GM19025 (cell line): Measurements from ENCODE around the gene CD8B2.
"Not testable (repeated sequence)": the region's sequence is repeated elsewhere in the genome, so short reads cannot be mapped to it uniquely, and the experiment has no call there.

ENCODE experiments used
- ATAC-seq: cut with Tn5 transposase; IDR thresholded peaks from one replicate; pipeline ENCODE4 v1.9.1; 2021; ENCODE audit warnings: mild to moderate bottlenecking, low read depth, moderate library complexity; ENCODE audit not compliant: unreplicated experiment

Gene CD8B2

DNA sequence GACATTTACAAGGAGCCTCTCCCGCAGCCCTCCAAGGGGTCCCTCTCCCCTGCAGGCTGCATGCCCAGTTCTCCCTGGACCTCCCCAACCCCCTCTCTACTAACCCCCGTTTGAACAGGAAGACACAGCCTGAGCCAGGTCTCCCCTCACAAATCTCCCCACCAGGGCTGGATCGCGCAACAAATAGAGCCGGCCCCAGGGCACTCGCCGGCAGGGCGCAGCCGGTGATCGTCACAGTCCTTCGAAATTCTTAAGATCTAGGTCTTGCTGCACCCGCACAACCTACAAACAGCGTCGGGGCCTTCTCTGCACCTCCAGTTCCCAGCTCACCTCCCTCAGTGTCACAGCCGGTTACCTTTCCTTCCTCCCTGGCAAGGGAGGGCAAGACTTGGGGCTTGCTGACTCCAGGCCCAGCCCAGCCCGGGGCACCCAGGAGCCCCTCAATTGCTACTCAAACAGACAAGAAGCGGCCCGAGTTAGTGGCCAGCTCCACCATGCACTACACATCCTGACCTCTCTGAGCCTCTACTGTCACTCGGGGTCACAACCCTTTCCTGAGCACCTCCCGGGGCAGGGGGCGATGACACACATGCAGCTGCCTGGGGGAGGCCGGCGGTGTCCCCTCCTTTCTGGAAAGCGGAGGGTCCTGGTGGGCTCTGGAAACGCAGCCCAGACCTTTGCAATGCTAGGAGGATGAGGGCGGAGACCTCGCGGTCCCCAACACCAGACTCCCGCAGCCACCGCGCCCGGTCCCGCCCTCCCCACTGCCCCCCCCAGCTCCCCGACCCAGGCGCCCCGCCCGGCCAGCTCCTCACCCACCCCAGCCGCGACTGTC is at the start of gene CD8B2:
CD8B2 (plus strand) TSS at position 814 of the 835 bp plus-strand sequence. CDS start 63 bp downstream, outside the sequence.
- not testable (repeated sequence) for ATAC-seq

DNA sequence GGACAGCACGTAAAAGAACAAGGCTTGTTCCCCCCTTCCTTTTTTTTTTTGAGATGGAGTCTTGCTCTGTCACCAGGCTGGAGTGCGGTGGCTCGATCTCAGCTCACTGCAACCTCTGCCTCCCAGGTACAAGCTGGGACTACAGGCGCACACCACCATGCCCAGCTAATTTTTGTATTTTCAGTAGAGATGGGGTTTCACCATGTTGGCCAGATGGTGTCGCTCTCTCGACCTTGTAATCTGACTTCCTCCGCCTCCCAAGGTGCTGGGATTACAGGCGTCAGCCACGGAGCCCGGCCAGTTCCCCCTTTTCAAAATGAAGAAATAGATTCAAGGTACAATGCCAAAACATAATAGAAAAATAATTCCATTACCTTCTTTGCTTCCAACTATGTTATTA is 25.3 kb upstream of the CD8B2 start:
- not testable (repeated sequence) for ATAC-seq

DNA sequence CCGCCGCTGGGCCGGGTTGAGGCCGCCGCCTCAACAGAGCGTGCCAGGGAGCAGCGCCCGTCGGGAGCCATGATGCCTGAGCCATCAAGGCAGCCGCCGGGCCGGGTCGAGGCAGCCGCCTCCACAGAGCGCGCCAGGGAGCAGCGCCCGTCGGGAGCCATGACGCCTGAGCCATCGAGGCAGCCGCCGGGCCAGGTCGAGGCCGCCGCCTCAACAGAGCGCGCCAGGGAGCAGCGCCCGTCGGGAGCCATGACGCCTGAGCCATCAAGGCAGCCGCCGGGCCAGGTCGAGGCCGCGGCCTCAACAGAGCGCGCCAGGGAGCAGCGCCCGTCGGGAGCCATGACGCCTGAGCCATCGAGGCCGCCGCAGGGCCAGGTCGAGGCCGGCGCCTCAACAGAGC is 19.6 kb upstream of the CD8B2 start:
- not testable (repeated sequence) for ATAC-seq

DNA sequence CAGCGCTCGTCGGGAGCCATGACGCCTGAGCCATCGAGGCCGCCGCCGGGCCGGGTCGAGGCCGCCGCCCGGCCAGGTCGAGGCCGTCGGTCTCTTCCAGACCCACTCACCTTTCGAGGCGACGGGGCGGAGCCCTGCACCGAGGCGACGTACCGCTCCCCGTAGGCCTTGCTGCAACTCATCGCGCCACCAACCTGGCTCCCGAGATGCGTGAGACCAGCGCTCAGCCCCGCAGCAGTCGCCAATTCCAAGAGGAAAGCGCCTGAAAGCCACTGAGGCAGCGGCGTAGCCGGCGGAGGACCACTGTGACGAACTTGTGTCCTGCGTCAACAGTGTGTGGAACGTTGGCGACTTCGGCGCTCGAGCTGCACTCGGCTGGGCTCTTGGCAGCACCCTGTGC is 19.1 kb upstream of the CD8B2 start, which contains the start of gene RGPD3:
RGPD3 (minus strand) TSS at position 307 of the 400 bp plus-strand sequence; CDS start at position 182, 125 bp downstream.
- not testable (repeated sequence) for ATAC-seq

DNA sequence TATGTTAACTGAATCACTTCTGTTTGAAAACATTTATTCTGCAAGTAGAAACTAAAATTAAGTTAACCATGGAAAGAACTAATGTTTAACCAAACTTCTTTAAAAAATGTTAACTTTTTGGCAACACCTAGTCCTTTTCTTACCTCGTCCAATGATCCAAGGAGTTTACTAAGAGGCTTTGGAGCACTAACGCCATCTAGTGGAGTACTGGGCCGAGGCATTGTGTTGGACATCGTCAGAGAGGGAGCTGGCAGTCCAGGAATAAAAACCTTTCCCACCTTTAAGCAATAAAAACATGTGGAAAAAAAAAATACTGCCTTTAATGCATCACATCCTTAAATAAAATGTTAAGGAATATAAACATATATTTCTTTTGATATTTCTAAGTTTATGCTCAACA is 16.5 kb upstream of the CD8B2 start:
- ATAC-seq = not testable (repeated sequence)

DNA sequence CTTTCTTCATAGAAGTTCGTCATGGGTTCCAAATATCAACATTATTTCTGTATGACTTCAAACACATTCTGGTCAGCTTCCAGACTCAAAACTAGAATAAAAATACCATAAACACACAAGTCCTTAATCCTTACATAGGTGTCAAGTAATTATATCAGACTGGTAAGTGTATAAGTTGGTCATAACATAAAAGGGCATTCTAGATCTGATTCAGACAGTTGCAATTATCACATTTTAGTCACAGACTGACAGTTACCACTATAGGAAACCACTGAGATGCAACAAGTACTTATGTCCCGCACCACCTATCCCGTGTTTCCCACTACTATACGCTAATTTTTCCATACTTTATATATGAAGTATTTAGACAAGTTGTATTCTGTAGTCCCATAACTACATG is 9.5 kb upstream of the CD8B2 start:
- ATAC-seq = not testable (repeated sequence)

DNA sequence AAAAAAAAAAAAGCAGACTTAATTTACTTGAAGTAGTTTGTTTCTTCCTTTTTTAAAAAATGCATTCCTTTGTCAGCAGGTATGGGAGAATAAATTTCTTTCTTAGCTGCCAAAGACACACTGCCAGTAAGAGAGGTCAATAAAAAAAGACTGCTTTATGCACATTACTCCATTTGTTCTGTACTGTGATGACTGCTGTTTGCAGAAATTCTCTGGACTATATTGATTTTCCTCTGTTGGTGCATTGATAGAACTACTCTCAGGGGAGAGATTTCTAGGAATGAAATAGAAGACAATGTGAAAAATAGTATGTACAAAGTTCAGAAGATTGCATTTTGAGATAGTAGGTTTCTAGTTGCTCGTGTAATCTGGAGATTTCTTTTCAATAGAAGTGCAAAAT is 7.6 kb upstream of the CD8B2 start:
- ATAC-seq = not testable (repeated sequence)

DNA sequence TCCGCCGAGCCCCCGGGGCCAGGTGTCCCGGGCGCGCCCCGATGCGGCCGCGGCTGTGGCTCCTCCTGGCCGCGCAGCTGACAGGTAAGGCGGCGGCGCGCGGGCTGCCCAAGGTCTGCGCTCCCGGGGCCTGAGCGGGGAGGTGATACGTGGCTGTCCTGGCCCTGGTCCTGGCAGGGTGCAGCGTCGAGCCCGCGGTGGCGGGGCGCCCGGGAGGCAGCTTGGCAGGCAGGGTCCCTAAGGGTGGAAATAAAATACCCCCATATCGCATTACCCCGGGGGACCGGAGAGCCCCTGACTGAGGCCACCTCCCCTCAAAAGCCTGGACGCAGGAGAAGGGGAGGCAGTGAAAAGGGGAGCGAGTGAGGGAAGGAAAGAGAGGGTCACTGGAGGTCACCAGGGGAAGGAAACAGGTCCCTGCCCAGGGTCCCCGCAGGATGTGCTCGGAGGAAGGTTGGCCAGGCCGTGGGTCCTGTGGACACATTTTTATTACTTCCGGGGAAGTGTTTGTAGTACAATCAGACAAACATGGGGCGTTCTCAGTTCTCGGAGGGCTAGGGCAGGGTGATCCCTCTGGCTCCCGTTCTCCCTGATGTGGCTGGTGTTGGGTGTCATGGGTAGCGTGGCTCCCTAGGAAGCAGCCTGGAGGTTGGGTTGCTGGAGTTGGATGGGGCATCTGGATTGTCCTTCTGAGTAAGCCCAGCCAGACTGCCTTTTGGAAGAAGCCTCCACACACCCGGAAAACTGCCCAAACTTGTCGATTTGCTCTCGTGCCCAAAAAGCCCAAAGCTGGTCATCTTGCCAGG is 425 bp downstream of the CD8B2 start:
- ATAC-seq = not testable (repeated sequence)

DNA sequence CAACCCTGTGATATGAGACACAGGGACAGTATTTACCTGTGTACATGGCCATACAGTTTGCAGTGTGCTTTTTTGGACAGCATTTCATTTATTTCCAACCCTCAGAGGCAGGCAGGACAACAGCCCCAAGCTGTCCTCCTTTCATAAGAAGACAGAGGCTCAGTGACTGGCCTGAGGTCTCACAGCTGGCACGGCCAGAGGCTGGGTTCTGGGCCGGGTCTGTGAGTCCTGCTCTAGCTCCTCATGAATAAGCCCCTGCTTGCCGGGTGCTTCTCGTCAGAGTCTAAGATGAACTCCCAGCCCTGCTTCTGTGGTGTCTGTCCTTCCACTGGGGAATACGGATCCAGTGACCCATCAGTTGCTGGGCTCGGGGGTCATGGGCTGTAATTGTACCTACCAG is 2.5 kb downstream of the CD8B2 start:
- ATAC-seq = not testable (repeated sequence)

DNA sequence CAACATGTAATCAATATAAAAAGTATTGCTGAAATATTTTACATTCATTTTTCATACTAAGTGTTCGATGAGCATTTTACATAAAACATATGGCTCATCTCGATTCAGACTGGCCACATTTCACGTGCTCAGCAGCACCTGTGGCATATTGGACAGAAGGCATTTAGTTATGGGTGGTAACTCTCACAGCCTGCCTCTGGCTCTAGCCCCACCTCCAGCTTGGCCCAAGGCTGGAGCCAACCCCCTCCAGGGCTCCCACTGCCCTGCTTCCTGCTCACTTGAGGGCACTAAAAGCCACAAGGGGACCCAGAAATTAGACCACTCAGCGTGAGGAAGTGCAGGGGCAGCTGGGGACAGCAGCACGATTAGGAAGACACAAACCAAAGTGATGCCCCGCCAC is 5.2 kb downstream of the CD8B2 start:
- not testable (repeated sequence) for ATAC-seq

DNA sequence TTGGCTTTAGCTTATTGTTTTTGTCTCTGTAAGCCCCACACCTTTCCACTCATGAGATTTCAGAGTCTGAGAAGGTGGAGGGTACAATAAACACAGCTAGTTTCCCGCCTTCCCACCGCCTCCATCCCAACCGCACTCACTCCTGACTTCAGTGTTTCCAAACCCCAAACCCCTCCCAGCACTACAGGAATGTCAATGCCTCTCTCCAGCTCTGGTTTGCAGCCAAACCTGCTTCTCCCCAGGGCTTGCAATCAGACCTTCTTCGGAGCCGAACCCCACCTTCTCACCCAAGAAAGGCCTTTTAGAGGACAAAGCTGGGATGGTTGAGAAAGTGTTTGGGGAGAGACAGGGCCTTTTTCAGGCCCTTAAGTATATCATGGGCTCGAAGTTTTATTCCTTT is 5.7 kb downstream of the CD8B2 start:
- ATAC-seq = not testable (repeated sequence)

DNA sequence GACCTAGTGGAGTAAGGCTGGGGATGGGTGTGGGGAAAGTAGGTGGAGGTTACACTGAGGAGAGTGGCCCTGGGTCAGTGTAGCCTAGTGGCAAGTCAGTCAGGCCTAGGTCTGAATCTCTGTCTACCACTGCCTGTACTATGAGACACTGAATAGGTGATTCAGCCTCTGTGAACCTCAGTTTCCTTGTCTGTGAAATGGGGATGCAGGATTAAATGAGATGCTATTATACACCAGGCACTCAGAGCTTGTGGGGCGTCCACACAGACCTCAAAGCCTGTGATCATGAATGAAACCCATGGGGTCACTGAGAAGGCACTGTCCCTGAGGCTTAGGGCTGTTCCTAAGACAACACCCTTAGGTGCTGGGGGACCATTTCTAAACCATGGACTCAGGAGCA is 11.4 kb downstream of the CD8B2 start:
- ATAC-seq = not testable (repeated sequence)

DNA sequence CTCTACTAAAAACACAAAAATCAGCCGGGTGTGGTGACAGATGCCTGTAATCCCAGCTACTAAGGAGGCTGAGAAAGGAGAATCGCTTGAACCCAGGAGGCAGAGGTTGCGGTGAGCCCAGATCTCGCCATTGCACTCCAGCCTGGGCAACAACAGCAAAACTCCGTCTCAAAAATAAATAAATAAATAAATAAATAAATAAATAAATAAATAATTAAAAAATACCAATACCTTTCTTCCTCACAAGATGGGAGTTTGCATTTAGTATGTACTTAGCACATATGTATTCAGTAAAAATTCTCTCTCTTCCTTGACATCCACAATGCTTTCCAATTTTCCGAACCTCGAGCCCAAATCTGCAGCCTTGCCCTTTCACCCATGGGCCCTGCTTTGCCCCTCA is 13.2 kb downstream of the CD8B2 start:
- ATAC-seq = not testable (repeated sequence)

DNA sequence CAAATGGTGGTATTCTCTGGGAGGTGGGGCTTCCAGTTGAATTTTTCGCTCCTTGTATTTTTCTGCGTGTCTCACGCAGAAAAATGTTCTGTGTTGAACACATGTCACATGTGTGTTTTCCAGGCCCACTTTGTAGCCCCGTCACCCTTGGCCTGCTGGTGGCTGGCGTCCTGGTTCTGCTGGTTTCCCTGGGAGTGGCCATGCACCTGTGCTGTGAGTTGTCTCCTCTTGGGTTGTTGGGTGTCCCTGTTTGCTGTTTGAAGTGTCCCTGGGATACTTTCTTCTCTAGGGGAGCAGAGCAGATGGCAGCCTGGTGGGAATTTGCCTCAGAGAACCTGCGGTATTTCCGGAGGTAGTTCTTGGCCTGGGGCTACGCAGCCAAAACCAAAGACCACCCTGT is 15.2 kb downstream of the CD8B2 start:
- ATAC-seq = not testable (repeated sequence)

DNA sequence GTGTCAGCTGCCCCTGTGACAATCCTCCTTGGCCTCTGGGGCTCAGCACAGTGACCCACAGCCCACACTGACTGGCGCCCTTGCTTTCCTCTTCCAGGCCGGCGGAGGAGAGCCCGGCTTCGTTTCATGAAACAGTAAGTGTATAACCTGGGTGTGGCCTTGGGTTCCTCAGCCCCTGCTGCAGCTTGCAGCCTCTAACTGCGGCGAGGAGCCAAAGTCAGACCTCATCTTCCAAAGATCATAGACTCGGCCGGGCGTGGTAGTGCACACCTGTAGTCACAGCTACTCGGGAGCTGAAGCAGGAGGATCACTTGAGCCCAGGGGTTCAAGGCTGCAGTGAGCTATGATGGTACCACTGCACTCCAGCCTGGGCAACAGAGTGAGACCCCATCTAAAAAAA is 17.0 kb downstream of the CD8B2 start:
- ATAC-seq = not testable (repeated sequence)

DNA sequence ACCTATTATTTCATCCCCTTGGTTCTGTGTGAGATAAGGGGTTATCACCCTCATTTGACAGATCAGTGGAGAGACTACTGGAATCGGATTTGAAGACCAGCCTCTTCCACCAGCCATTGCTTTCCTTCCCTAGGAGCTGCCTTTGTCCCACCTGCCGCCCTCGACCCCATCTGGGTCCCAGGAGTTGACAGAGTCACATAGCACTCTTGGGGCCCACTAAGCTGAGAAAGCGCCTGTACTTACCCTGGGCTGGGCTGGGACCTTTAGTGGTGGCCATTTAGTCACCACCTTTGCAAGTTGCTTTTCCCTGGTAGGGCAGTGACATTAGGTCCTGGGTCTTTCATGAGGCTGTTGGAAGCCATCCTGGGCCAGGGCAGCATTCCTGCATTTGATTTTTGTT is 17.6 kb downstream of the CD8B2 start:
- not testable (repeated sequence) for ATAC-seq

DNA sequence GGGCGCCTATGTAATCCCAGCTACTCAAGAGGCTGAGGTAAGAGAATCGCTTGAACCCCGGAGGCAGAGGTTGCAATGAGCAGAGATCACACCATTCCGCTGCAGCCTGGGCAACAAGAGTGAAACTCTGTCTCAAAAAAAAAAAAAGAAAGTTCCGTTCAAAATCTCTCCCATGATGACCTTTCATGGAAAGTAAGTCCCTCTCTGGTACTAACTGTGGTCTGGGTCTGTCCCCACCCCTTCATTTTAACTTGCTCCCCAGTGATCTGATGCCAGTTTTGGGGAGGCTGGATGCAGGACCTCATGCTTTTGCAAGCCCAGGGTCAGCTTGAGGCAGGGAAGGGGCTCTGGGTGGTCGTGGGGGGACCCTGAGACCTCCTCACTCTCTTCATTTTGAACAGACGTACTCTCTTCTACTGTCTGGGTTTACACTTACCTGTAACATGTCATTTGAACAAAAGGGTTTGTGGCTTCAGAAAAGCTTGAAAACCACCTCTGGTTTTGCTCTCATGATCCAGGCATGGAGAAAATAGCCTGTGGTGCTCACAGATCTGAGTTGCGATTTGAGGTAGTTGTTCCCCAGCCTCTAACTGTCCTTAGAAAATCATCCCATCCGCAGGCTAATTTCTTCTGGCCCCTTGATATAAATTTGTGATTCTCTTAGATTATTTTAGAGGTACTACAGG is 19.0 kb downstream of the CD8B2 start:
- ATAC-seq = not testable (repeated sequence)

DNA sequence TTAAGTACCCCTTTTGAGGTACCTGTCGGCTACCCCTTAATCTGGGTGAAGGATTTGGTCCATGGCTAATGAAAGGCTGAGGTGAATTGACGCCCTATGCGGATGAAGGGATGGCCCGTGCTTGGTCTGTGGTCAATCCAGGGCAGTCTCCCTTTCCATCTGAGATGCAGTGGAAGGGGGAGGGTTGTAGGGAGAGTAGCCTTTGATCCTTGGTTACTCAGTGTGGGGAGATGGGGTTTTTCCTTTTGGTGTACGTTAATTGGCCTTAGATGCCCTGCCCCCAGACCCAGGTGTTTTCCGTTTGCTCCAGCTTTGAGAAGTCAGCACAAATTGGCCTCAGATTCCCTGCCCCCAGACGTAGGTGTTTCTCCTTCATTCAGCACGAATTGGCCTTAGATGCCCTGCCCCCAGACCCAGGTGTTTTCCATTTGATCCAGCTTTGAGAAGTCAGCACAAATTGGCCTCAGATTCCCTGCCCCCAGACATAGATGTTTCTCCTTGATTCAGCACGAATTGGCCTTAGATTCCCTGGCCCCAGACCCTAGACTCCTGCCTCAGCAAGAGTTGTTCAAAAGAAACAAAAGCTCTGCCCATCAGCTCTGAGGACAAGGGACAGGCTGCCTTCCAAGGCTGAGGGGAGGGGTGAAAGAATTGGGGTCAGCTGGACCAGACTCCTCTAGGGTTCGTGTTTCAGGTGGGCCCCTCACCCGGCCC is 21.7 kb downstream of the CD8B2 start:
- not testable (repeated sequence) for ATAC-seq

DNA sequence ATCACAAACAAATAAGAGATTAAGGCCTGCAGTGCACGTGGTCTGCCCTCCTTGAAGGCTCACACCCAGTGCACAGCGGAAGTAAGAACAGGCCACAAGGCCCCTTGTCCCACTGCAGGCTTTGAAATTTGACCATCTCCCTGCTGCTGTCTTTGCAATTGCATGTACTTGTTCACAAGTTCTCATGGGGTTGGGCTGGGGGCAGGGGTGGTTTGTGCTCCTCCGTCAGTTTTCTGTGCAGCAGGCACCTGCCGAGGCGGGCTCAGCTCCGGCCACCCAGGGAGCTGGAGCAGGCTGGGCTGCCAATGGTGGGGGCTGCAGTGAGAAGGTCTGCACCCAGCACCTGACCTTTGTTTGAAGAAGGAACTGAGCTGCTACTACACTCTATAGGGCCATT is 22.2 kb downstream of the CD8B2 start:
- ATAC-seq = not testable (repeated sequence)

DNA sequence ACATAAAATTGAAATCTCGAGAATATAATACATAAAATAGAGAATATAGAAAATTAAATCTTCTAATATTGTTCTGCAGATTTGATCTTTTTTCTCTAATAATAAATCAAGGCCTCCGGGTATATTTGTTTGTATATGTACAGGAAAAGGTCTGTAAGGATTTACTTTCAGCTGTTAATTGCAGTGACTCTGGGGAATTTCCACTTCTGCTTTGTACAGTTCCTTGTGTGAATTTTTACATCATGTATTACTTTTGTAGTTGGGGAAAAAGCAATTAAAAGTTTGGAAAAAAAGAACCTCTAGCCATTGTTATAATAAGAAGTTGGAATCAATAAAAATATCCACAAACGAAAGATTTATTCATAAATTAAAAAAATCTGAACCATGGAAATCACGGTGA is 23.6 kb downstream of the CD8B2 start:
- not testable (repeated sequence) for ATAC-seq
